ENCODE measurements around the gene HCFC1.

HCFC1 gene

DNA sequence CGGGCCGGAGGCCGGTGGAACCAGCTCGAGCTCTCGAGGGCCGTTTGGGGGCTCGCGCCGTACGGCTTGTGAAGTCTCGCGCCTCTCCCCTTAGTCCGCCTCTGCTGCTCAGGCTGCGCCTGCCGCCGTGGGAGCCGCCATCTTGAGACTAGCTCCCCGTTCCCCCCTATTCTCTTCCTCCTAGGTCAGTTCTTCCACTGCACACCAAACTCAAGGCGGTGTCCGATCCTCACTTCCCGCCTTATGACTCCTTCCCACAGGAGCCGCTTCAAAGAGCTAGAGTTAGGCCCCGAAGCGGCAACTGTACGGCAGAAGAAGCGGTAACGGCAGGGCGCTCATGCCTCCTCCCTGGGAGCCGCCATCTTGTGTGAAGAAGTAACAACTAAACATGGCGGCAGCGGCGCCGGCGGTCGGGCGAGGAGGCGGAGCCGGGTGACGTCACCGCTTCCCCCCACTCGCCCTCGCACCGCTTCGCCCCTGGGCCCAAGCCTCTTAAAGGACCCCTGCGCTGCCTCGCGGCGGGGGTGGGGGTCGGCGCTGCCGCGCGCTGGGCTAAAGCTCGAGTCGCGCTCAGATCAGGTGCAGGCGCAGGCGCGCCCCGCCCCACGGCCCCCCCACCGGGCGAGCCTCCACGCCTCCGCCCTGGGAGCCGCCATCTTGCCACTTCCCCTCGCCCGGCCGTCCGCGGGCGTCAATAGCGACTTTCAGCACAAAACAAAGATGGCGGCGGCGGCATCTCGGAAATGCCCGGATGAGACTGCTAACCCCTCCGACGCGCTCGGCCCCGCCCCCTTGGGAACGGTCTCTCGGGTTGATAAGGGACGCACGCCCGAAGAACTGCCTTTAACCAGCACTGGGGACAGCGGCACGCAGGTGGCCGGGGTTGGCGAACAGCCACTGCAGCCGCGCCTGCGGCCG is at the start of gene HCFC1:
TSS of gene HCFC1 (minus strand) at position 369 of the 918 bp plus-strand sequence. CDS start 978 bp downstream, outside the sequence.
- TF ChIP-seq, protein P1, sequence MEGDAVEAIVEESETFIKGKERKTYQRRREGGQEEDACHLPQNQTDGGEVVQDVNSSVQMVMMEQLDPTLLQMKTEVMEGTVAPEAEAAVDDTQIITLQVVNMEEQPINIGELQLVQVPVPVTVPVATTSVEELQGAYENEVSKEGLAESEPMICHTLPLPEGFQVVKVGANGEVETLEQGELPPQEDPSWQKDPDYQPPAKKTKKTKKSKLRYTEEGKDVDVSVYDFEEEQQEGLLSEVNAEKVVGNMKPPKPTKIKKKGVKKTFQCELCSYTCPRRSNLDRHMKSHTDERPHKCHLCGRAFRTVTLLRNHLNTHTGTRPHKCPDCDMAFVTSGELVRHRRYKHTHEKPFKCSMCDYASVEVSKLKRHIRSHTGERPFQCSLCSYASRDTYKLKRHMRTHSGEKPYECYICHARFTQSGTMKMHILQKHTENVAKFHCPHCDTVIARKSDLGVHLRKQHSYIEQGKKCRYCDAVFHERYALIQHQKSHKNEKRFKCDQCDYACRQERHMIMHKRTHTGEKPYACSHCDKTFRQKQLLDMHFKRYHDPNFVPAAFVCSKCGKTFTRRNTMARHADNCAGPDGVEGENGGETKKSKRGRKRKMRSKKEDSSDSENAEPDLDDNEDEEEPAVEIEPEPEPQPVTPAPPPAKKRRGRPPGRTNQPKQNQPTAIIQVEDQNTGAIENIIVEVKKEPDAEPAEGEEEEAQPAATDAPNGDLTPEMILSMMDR (IDR thresholded peaks at IDR 0.05; ENCODE audit: insufficient read depth, low read length, missing control alignments): no peak
- ChIA-PET POLR2A (interaction anchor here (0.5 to 1.0 kb wide), 3 partner anchors 38 to 246 kb away, joined by 3 read pairs; no protein-coding TSS in a partner anchor), CTCF (interaction anchor here (1.1 to 2.4 kb wide), 4 partner anchors 19 to 76 kb away, joined by 3 to 7 read pairs (median 4); partner anchors contain the start of gene ARHGAP4)
- DNase-seq (ENCODE audit: low read depth, low spot score): peak; percentile 21
- H3K4me3 ChIP-seq (ENCODE audit: low read depth, low read length): peak within 1 kb of the TSS; percentile 83

DNA sequence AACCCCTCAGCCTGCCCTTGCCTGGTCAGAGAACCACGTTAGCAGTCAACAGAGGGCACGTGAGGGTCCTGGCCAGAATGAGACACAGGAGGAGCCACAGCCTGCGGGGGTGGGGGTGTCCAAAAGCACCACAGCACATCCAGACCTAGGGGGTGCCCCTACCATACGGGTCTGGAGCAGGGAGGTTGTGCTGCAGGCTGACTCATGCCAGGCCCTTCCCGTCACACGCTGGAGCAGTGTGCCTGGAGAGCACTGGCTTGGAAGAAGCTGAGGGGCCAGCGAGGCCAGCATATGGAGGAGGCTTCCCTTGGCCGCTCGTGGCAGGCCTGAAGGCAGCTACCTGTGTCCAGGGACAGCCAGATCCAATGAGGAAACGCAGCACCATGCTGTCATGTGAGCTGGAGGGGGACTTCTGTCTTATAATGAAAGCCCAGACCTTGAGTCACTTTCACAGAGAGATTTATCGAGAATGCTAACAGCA is 49.6 kb upstream of the HCFC1 start:
- H3K4me3 ChIP-seq (ENCODE audit: low read depth, low read length): no peak overlapping the region
- TF ChIP-seq, protein P1 (IDR thresholded peaks at IDR 0.05; ENCODE audit: insufficient read depth, low read length, missing control alignments): no peak
- POLR2A ChIA-PET: interaction anchor here (1.2 kb wide), 1 partner anchor 14 kb away, joined by 3 read pairs; no protein-coding TSS in a partner anchor
- CTCF ChIA-PET: interaction anchor here (1.5 kb wide), 1 partner anchor 38 kb away, joined by 5 read pairs; no protein-coding TSS in a partner anchor
- DNase-seq (ENCODE audit: low read depth, low spot score): no peak

DNA sequence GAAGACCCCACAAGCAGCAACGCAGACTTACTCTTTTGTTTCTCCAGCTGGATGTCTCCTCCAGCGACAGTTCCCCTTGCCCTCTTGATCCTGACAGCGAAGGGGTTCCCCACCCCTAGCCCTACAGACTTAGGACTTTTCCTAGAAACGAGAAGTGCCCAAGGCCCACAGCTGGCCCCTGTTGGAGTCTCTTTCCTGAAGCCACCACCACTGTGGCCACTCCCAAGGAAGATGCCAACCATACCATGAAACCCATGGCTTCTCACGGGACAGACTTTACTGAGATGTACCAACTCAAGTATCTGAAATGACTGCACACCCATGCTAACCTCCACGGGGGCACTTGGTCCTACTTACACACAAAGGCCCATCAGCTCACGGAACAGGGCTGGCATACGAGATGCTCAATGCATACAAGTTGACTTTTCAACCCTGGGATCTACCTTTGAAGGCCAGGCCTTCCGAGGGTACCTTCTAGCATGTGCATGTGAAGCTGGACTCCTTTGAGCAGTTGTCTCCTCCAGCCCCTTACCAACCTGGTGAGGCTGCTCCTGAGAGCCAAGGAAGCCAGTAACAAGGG is 49.0 kb upstream of the HCFC1 start:
- CTCF ChIA-PET: interaction anchor here (0.9 to 1.8 kb wide), 6 partner anchors 9 to 39 kb away, joined by 3 to 6 read pairs (median 4); no protein-coding TSS in a partner anchor
- no peak for DNase-seq (ENCODE audit: low read depth, low spot score)
- peak overlapping the region; percentile 56 for H3K4me3 ChIP-seq (ENCODE audit: low read depth, low read length)
- TF ChIP-seq, protein P1 (IDR thresholded peaks at IDR 0.05; ENCODE audit: insufficient read depth, low read length, missing control alignments): no peak
- POLR2A ChIA-PET: interaction anchor here (1.2 kb wide), 2 partner anchors 14 to 20 kb away, joined by 3 to 6 read pairs; no protein-coding TSS in a partner anchor

DNA sequence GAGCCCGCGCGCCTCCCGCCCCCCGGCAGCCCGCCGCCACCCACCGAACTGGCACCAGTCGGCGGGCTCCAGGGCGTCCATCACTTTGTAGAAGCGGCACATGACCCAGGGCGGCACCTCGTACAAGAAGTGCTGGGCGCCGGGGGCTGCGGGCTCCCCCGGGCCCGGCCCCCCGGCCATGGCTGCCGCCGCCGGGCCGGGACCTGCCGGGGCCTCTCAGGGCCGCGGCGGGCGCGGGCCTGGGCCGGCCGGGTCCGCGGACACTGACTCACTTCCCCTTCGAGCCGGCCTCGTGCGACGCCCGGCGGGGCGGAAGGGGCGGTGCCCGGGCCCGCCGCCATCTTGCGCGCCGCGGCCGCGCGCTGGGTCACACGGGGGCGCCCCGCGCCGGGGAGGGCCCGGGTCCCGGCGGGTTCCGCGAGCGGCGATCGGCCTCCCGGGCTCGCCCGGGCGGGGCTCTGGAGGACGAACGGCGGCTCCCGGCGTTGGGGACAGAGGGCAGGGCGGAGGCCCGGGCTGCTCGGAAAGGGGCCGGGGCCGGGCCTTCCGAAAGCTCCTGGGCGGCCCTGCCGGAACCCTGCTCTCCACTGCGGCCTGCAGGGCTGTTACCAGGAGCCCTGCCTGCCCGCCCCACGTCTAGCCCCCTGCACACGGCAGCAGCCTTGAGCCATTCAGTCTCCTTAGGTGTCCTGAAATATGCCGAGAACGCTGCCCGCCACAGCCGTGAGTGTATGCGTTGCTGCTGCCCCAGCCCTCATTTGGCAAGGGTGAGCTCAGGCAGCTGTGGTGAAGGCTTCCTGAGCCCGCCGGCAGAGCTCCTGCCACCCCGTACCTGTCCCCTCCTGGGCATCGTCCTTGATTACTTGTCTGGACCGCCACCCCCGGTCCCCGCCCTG is 48.3 kb upstream of the HCFC1 start, which contains the start of gene IRAK1:
TSS of gene IRAK1 (minus strand) at position 270 of the 896 bp plus-strand sequence. CDS start at position 180, 90 bp downstream.
- TF ChIP-seq, protein P1 (IDR thresholded peaks at IDR 0.05; ENCODE audit: insufficient read depth, low read length, missing control alignments): no peak
- POLR2A ChIA-PET: interaction anchor here (1.2 kb wide), 2 partner anchors 15 to 20 kb away, joined by 3 to 6 read pairs; no protein-coding TSS in a partner anchor
- H3K4me3 ChIP-seq (ENCODE audit: low read depth, low read length): peak within 1 kb of the TSS; percentile 62
- CTCF ChIA-PET: interaction anchor here (0.9 to 1.8 kb wide), 7 partner anchors 8 to 39 kb away, joined by 3 to 6 read pairs (median 3); no protein-coding TSS in a partner anchor
- no peak for DNase-seq (ENCODE audit: low read depth, low spot score)

DNA sequence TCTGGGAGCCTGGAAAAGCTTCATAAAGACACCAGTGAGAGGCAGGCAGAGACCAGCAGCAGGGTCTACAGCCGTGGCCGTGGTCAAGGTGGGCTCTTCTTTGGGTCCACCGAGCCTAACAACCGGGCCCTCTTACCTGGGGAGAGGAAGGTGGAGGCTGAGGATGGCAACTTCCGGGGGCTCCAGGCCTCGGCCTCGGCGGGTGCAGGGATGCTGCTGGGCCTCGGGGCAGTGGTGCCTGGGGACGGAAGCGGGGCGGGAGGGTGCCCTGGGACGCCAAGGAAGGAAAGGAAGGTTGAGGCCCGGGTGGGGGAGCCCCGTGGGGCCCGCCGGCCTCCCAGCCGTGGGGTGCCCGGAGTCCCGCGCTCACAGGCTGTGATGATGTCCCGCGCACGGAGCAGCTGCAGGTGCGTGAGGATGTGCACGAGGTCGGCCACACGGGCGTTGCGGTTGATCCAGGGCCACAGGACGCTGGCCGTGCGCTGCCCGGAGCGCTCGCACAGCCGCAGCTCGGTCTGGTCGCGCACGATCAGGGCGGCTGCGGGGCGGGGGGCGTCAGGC is 47.5 kb upstream of the HCFC1 start:
- ChIA-PET POLR2A (interaction anchor here (1.2 kb wide), 1 partner anchor 21 kb away, joined by 6 read pairs; no protein-coding TSS in a partner anchor), CTCF (interaction anchor here (1.0 to 1.8 kb wide), 2 partner anchors 29 to 32 kb away, joined by 3 to 6 read pairs; no protein-coding TSS in a partner anchor)

More for the DNA sequence above, 47.5 kb upstream of the HCFC1 start:
- no peak for DNase-seq (ENCODE audit: low read depth, low spot score)
- peak overlapping the region; percentile 62 for H3K4me3 ChIP-seq (ENCODE audit: low read depth, low read length)
- TF ChIP-seq, protein P1 (IDR thresholded peaks at IDR 0.05; ENCODE audit: insufficient read depth, low read length, missing control alignments): no peak
